GM21423 (cell line): ENCODE measurements around the gene FILIP1L.

Experiments used
- ATAC-seq: cut with Tn5 transposase; IDR thresholded peaks from one replicate; pipeline ENCODE4 v1.9.1; 2021; ENCODE audit warnings: mild to moderate bottlenecking, moderate library complexity; ENCODE audit not compliant: unreplicated experiment

Gene FILIP1L

GRCh38 chr3:99873269-99874102, 240.8 kb downstream of the FILIP1L start:
- ATAC-seq, result no peak

GRCh38 chr3:99872923-99873254, 241.4 kb downstream of the FILIP1L start:
- peak; percentile 42 for ATAC-seq

- ATAC-seq, result no peak
Measured at GRCh38 chr3:99871231-99872045, 242.9 kb downstream of the FILIP1L start.

DNA sequence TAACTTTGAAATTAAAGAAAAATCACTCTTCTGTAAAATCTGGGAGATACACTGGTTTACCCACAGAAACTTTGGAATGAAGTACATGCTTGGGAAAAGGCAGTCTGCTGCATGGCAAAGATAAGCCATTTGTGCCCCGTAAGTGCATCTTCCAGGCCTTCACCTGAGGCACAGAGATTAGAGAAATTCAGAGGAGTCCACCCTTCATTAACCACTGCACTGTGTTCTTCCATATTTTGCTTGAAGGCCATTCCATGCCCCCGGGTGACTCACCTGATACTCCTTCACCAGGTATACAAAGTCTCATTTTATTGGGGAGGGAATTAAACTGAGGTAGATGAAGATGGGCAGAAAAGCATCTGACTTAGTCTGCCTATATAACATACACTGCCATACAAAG, 243.6 kb downstream of the FILIP1L start:
- ATAC-seq, result no peak

DNA sequence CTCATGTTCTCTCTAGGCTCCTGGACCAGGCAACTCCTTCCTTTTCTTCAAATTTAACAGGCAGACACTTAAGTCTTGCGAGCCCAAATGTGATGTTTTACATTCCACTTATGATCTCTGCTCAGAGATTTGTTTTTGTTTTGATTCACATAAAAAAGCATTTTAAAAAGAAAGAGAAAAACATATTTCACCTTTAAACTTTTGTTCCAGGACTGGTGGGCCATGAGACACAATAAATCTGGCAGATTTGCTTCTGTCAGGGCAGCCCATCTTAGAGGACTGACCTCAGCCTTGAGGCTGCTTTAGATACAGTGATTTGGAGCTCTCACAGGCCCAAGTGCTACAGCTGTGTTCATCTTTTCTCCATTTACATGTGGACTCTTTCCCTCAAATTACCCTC, 244.7 kb downstream of the FILIP1L start:
- no peak for ATAC-seq

DNA sequence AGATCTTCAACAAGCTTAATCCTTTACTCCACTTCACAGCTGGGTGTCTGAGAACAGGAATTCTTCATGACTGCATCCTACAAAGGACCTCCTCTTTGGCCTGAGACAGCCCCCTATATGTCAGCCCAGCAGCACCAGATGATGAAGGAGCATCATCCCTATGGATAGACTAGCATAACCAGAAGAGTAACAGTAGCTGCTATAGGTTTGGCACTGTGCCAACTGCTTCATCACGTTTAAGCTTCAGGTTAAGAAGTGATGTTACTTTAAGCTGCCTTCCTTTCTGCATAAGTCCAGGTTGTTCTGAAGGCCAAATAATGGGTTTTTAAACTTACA, 246.0 kb downstream of the FILIP1L start:
- ATAC-seq, result no peak

GRCh38 chr3:99867594-99868310, 246.5 kb downstream of the FILIP1L start:
- no peak for ATAC-seq

- no peak for ATAC-seq
Measured at GRCh38 chr3:99866261-99866761, 248.0 kb downstream of the FILIP1L start.

- ATAC-seq, result no peak
Measured at GRCh38 chr3:99865321-99865720, 249.0 kb downstream of the FILIP1L start.

DNA sequence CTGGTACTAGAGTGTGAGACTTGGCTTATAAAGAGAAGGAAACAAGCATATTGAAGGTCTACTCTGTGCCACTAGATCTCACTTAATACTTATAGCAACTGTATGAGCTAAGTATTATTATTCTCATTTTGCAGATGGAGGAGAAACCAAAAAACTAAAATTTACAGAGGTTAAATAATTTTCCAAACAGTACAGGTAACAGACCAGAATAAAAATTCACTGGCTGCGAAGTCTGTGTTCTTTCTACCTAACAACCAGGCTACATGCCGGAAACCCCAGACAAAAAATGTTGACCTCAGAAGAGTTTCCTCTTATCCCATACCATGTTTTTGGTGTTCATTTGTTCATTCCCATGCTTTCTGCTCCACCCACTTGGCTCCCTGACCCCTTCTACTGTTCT, 250.0 kb downstream of the FILIP1L start:
- ATAC-seq, result no peak

GRCh38 chr3:99863588-99863987, 250.7 kb downstream of the FILIP1L start:
- ATAC-seq, result no peak

GRCh38 chr3:99863002-99863401, 251.3 kb downstream of the FILIP1L start:
- no peak for ATAC-seq

DNA sequence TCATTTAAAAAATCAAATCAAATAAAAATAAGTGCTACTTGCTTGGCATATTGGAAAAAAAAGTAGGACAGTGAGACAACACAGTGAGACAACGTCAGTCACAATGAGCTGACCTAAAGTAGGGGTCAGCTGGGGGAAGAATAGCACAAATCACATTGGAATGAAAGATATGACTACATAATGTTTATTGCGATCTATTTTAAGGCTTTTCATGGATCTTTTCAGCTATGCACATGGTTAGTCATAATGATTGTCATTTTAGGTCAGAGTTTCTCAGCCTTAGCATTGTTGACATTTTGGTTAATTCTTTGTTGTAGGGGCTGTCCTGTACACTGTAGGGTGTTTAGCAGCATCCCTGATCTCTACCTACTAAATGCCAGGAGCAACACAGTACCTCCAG, 252.1 kb downstream of the FILIP1L start:
- no peak for ATAC-seq

GRCh38 chr3:99861216-99861615, 253.1 kb downstream of the FILIP1L start:
- ATAC-seq, result no peak

GRCh38 chr3:99859825-99860224, 254.5 kb downstream of the FILIP1L start:
- ATAC-seq, result no peak

DNA sequence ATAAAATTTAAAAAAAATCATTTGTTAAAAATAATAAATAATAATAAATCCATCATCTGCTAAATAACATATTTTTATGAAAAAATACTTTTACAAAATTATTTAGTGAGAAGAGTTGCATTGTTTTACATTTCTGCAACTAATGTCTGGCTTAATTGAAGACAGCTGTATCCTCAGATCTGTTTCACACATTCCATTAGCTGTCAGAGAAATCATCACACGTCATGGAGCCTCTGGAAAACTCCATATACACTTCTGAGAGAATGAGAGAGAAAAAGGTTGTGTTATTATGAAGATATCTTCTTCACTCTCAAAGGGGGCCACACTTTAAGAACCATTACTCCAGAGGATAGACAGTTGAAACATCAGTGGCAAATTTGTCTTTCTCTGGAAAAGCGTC, 255.8 kb downstream of the FILIP1L start:
- no peak for ATAC-seq

GRCh38 chr3:99857278-99857677, 257.0 kb downstream of the FILIP1L start:
- no peak for ATAC-seq

GRCh38 chr3:99856437-99857220, 257.7 kb downstream of the FILIP1L start:
- ATAC-seq, result no peak

DNA sequence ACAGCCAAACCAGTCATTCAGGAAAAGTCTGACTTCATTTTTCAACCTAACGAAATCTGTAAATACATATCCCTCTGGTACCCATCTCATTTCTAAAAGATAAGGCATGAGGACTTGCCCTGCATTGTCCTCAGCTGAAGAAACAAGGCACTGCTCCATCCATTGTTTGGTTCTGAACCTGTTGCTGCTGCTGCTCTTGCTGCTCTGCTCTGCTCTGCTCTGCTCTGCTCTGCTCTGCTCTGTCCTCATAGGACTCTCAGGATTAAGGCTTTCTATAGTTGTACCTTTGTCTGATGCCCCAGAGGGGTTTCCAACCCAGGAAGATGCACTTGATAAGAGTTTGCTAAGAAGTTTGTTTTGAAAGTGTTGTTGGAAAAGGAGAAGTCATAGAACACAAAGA, 258.4 kb downstream of the FILIP1L start:
- no peak for ATAC-seq

GRCh38 chr3:99854756-99855298, 259.5 kb downstream of the FILIP1L start:
- no peak for ATAC-seq
